CD8-positive, alpha-beta memory T cell (primary cell): ENCODE data around the gene CHST15. TPM values are rescaled to one million over a fixed set of nuclear protein-coding genes. Genes with fewer than 3 reads are reported as not detected.
"Not testable (repeated sequence)": the region's sequence is repeated elsewhere in the genome, so short reads cannot be mapped to it uniquely, and the experiment has no call there.

Source experiments
- CTCF ChIA-PET: fragments of 350-600 bp; sonication (Branson Sonifier 250); formaldehyde crosslinking; loops from one replicate; lab custom pipeline; 2021; ENCODE audit warnings: antibody characterized with exemption; lab: Charles Lee
- POLR2A ChIA-PET: fragments of 350-600 bp; sonication (Branson Sonifier 250); formaldehyde crosslinking; loops from one replicate; lab custom pipeline; 2021; ENCODE audit warnings: antibody characterized with exemption; lab: Charles Lee
- DNase-seq, 5 donors: peaks; one replicate each; pipeline versions ENCODE4 v3.0.0 to v3.0.0-alpha.2; 2020 to 2022; ENCODE audit warnings: mixed read lengths in 1 of 5
- H3K27ac ChIP-seq: one replicate; pipeline ENCODE4 v1.7.0; 2013; ENCODE audit warnings: low read depth, mild to moderate bottlenecking, low read length, moderate library complexity
- H3K27me3 ChIP-seq: 2 replicates; pipeline ENCODE4 v1.7.0; 2013; ENCODE audit warnings: low read length, mild to moderate bottlenecking; ENCODE audit not compliant: insufficient read depth, poor library complexity, severe bottlenecking
- H3K36me3 ChIP-seq: 2 replicates; pipeline ENCODE4 v1.7.0; 2013; ENCODE audit warnings: mild to moderate bottlenecking, low read length, moderate library complexity; ENCODE audit not compliant: insufficient read depth
- H3K4me1 ChIP-seq: 2 replicates; pipeline ENCODE4 v1.7.0; 2013; ENCODE audit warnings: mild to moderate bottlenecking, low read length, moderate library complexity; ENCODE audit not compliant: insufficient read depth
- H3K4me3 ChIP-seq: 2 replicates; pipeline ENCODE4 v1.7.0; 2013; ENCODE audit warnings: mild to moderate bottlenecking, low read length
- H3K9me3 ChIP-seq: 2 replicates; pipeline ENCODE4 v1.7.0; 2013; ENCODE audit warnings: mild to moderate bottlenecking, low read length
- H3K27ac Mint-ChIP-seq, 8 donors: one replicate each; pipeline ENCODE4 v1.8.0; 2020 to 2021; ENCODE audit warnings: mixed read lengths in 8 of 8, mild to moderate bottlenecking in 6 of 8, inconsistent platforms in 3 of 8, moderate library complexity in 3 of 8
- H3K27me3 Mint-ChIP-seq, 2 donors: one replicate each; pipeline ENCODE4 v1.8.0; 2020 to 2021; ENCODE audit warnings: mixed read lengths in 2 of 2, mild to moderate bottlenecking in 1 of 2, moderate library complexity in 1 of 2
- H3K36me3 Mint-ChIP-seq, 3 donors: one replicate each; pipeline ENCODE4 v1.8.0; 2020 to 2021; ENCODE audit warnings: mixed read lengths in 3 of 3, inconsistent platforms in 1 of 3, mild to moderate bottlenecking in 1 of 3
- H3K4me1 Mint-ChIP-seq, 3 donors: one replicate each; pipeline ENCODE4 v1.8.0; 2020 to 2021; ENCODE audit warnings: mixed read lengths in 3 of 3, inconsistent platforms in 1 of 3, mild to moderate bottlenecking in 1 of 3
- H3K4me3 Mint-ChIP-seq, 7 donors: one replicate each; pipeline ENCODE4 v1.8.0; 2020 to 2021; ENCODE audit warnings: mixed read lengths in 7 of 7, mild to moderate bottlenecking in 6 of 7, moderate library complexity in 4 of 7, inconsistent platforms in 2 of 7
- H3K9me3 Mint-ChIP-seq, 5 donors: one replicate each; pipeline ENCODE4 v1.8.0; 2020 to 2022; ENCODE audit warnings: mixed read lengths in 5 of 5, mild to moderate bottlenecking in 3 of 5, moderate library complexity in 2 of 5, inconsistent platforms in 1 of 5
- polyA plus RNA-seq: library from polyadenylated mRNA; unstranded; fragments of 300-500 nt; fragmentation: Illumina TruSeq; gene quantifications from one replicate; pipeline ENCODE4 v1.2.3, GENCODE V29; 2021
- total RNA-seq, 2 experiments: library from RNA; stranded (reverse); gene quantifications; one replicate each; pipeline ENCODE4 v1.2.3, GENCODE V29; 2021

Gene CHST15
- total and polyA plus RNA-seq, 3 experiments from 2014 or later = 0.18 to 0.24 TPM; not detected in 1

- Histone ChIP-seq H3K4me3 (no peak overlapping the region), H3K9me3 (no peaks in the 10 kb centered on the region), H3K4me1 (no peaks in the 10 kb centered on the region), H3K27me3 (no peaks in the 10 kb centered on the region), H3K27ac (no peak overlapping the region), H3K36me3 (no peaks in the 10 kb centered on the region)
- DNase-seq = no peak
- Mint-ChIP-seq H3K27ac (no peak overlapping the region), H3K27me3 (peaks cover 22 to 25% of the 10 kb centered on the region in 2 donors), H3K9me3 (peaks cover 0 to 7% (median 0%) of the 10 kb centered on the region in 5 donors), H3K36me3 (no peaks in the 10 kb centered on the region), H3K4me1 (no peaks in the 10 kb centered on the region), H3K4me3 (no peak overlapping the region)
- CTCF ChIA-PET = no interaction called here
- POLR2A ChIA-PET = no interaction called here
Measured at GRCh38 chr10:124109261-124109660, 15.9 kb upstream of the CHST15 start.

GRCh38 chr10:124107072-124107471 is 13.7 kb upstream of the CHST15 start:
- no peaks in the 10 kb centered on the region for H3K4me1 Mint-ChIP-seq
- Histone ChIP-seq H3K4me1 (no peaks in the 10 kb centered on the region), H3K9me3 (no peaks in the 10 kb centered on the region), H3K36me3 (no peaks in the 10 kb centered on the region), H3K27me3 (no peaks in the 10 kb centered on the region), H3K4me3 (no peak overlapping the region), H3K27ac (no peak overlapping the region)
- peaks cover 0 to 3% (median 0%) of the 10 kb centered on the region in 5 donors for H3K9me3 Mint-ChIP-seq
- H3K36me3 Mint-ChIP-seq = no peaks in the 10 kb centered on the region
- no peak for DNase-seq
- no peak overlapping the region for H3K27ac Mint-ChIP-seq
- H3K4me3 Mint-ChIP-seq = no peak overlapping the region
- H3K27me3 Mint-ChIP-seq = peaks cover 21 to 25% of the 10 kb centered on the region in 2 donors
- ChIA-PET POLR2A (no interaction called here), CTCF (no interaction called here)

GRCh38 chr10:124106241-124106879 is 13.0 kb upstream of the CHST15 start:
- Histone ChIP-seq H3K27me3 (no peaks in the 10 kb centered on the region), H3K4me3 (no peak overlapping the region), H3K27ac (no peak overlapping the region), H3K36me3 (no peaks in the 10 kb centered on the region), H3K9me3 (no peaks in the 10 kb centered on the region), H3K4me1 (no peaks in the 10 kb centered on the region)
- DNase-seq = no peak
- H3K36me3 Mint-ChIP-seq = no peaks in the 10 kb centered on the region
- POLR2A ChIA-PET = no interaction called here
- CTCF ChIA-PET = no interaction called here
- H3K9me3 Mint-ChIP-seq = peaks cover 0 to 3% (median 0%) of the 10 kb centered on the region in 5 donors
- H3K27ac Mint-ChIP-seq = no peak overlapping the region
- H3K27me3 Mint-ChIP-seq = peaks cover 20 to 25% of the 10 kb centered on the region in 2 donors
- H3K4me3 Mint-ChIP-seq = no peak overlapping the region
- no peaks in the 10 kb centered on the region for H3K4me1 Mint-ChIP-seq

DNA sequence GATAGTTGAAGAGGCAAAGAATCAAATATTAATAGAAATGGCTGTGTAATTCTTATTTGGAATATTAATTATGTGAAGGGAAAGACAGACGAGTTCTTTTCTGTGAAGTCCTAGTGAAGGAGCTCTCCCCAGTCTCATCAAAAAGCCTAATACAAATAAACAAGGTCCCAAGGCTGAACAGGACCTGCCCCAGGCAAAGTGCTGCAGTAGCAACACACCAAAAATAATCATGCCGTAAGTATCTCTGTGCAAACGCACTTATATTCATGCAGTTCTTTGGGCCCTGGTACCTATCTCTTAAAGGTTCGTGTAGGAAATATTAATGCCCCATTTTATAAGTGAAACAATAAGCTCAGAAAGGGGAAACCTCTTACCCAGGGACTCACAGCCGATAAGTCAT is 12.2 kb upstream of the CHST15 start:
- CTCF ChIA-PET = no interaction called here
- POLR2A ChIA-PET = no interaction called here

DNA sequence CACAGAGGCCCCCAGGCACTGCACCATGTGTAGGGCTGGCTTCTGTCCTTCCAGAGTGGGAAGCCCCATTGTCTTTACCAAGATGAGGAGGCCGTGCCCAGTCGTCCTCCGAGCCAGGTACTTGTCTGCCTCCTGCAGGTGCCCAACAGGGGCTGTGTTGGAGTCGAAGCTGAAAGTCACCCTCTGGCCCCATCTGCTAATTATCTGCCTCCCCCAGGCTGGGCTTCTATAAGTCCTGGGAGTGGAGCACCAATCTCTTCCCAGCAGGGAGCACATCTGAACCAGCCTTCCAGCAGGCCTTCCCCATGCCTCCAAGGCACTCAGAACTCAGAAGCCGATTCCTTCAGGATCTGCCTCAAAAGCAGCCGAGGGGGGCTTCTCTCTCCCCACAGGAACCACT is 11.6 kb upstream of the CHST15 start:
- H3K27ac ChIP-seq = no peak overlapping the region
- peaks cover 10 to 18% of the 10 kb centered on the region in 2 donors for H3K27me3 Mint-ChIP-seq
- H3K9me3 Mint-ChIP-seq = peaks cover 0 to 3% (median 2%) of the 10 kb centered on the region in 5 donors
- no peak overlapping the region for H3K4me3 Mint-ChIP-seq
- no peaks in the 10 kb centered on the region for H3K36me3 ChIP-seq
- H3K36me3 Mint-ChIP-seq = no peaks in the 10 kb centered on the region
- ChIA-PET CTCF (no interaction called here), POLR2A (no interaction called here)
- no peaks in the 10 kb centered on the region for H3K9me3 ChIP-seq
- no peaks in the 10 kb centered on the region for H3K4me1 ChIP-seq
- DNase-seq = no peak
- no peaks in the 10 kb centered on the region for H3K4me1 Mint-ChIP-seq
- H3K27me3 ChIP-seq = no peaks in the 10 kb centered on the region
- no peak overlapping the region for H3K27ac Mint-ChIP-seq
- H3K4me3 ChIP-seq = no peak overlapping the region

More for the DNA sequence above, 12.2 kb upstream of the CHST15 start:
- H3K36me3 Mint-ChIP-seq = no peaks in the 10 kb centered on the region
- Histone ChIP-seq H3K36me3 (no peaks in the 10 kb centered on the region), H3K27ac (no peak overlapping the region), H3K9me3 (no peaks in the 10 kb centered on the region), H3K27me3 (no peaks in the 10 kb centered on the region), H3K4me3 (no peak overlapping the region), H3K4me1 (no peaks in the 10 kb centered on the region)
- no peak overlapping the region for H3K4me3 Mint-ChIP-seq
- H3K9me3 Mint-ChIP-seq = peaks cover 0 to 3% (median 0%) of the 10 kb centered on the region in 5 donors
- no peaks in the 10 kb centered on the region for H3K4me1 Mint-ChIP-seq
- no peak for DNase-seq
- H3K27me3 Mint-ChIP-seq = peaks cover 12 to 19% of the 10 kb centered on the region in 2 donors
- no peak overlapping the region for H3K27ac Mint-ChIP-seq

DNA sequence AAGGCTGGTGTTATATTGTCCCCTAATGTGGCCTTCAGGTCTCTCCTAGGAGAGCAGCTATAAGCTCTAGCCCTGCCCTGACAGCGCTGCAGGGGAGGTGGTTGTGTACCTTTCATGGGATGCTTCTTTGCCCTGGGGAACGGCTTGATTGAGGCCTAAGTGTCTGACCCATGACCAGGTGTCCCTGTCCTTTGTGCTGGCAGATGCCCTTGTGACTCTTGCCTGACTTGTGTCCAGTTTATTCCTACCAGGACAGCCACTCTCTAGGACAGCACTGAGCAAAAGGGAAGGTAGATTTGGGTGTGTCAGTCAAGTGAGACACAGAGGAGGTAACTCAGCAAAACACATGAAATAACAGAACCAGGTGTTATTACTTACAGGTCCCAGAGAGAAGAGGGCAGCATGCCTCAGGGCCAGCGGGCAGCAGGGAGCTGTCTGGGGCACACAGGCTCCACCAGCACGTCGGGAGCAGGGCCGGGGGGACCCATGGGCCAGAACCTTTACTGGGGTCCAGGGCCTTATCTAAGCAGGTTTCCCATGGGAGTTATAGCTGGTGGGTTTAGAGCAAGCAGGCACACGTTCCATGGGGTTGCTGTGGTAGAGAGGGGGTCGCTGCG is 10.7 kb upstream of the CHST15 start:
- H3K27ac Mint-ChIP-seq = no peak overlapping the region
- H3K9me3 Mint-ChIP-seq = peaks cover 0 to 6% (median 3%) of the 10 kb centered on the region in 5 donors
- no peaks in the 10 kb centered on the region for H3K4me1 Mint-ChIP-seq
- no peak overlapping the region for H3K27ac ChIP-seq
- H3K36me3 Mint-ChIP-seq = no peaks in the 10 kb centered on the region
- H3K4me3 ChIP-seq = no peak overlapping the region
- no peak for DNase-seq
- H3K27me3 ChIP-seq = no peaks in the 10 kb centered on the region
- H3K4me1 ChIP-seq = no peaks in the 10 kb centered on the region
- H3K4me3 Mint-ChIP-seq = no peak overlapping the region
- ChIA-PET CTCF (no interaction called here), POLR2A (no interaction called here)
- peaks cover 12 to 17% of the 10 kb centered on the region in 2 donors for H3K27me3 Mint-ChIP-seq
- no peaks in the 10 kb centered on the region for H3K36me3 ChIP-seq
- H3K9me3 ChIP-seq = no peaks in the 10 kb centered on the region

DNA sequence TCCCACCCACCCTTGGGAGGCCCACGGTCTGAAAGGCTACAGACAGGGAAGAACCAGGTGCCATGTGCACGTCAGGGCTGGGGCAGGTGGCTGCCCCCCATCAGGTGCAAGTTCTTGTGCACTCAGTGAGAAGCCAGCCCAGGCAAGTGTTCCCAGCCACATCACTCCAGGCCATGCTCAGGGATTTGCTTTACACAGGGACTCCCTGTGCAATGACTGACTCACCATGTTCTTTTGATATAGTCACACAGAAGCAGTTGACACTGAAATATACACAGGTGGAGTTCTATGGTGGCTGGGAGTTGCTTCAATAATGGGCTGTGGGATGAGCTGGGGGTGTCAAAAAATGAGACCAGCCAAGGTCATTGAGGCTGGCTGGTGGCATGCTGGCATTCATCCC is 8.0 kb upstream of the CHST15 start:
- CTCF ChIA-PET = interaction anchor here (0.6 kb wide), 1 partner anchor 62 kb away, joined by 3 read pairs; no protein-coding TSS in a partner anchor
- H3K4me3 Mint-ChIP-seq = no peak overlapping the region
- Histone ChIP-seq H3K4me1 (no peaks in the 10 kb centered on the region), H3K9me3 (no peaks in the 10 kb centered on the region), H3K27me3 (no peaks in the 10 kb centered on the region), H3K36me3 (no peaks in the 10 kb centered on the region), H3K4me3 (no peak overlapping the region), H3K27ac (no peak overlapping the region)
- H3K4me1 Mint-ChIP-seq = no peaks in the 10 kb centered on the region
- H3K36me3 Mint-ChIP-seq = no peaks in the 10 kb centered on the region
- POLR2A ChIA-PET = no interaction called here
- H3K27ac Mint-ChIP-seq = no peak overlapping the region
- peaks cover 14 to 16% of the 10 kb centered on the region in 2 donors for H3K27me3 Mint-ChIP-seq
- peaks cover 0 to 6% (median 3%) of the 10 kb centered on the region in 5 donors for H3K9me3 Mint-ChIP-seq
- DNase-seq = no peak

DNA sequence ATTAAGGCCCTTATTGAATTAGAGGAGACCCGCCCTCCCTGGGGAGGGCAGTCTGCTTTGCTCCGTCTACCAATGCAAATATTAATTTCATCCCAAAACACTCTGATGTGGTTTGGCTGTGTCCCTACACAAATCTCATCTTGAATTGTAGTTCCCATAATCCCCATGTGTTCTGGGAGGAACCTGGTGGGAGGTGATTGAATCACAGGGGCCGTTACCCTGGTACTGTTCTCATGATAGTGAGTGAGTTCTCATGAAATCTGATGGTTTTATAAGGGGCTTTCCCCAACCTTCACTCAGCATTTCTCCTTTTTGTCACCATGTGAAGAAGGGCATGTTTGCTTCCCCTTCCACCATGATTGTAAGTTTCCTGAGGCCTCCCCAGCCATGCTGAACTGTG is 7.3 kb upstream of the CHST15 start:
- H3K9me3 ChIP-seq, CTCF ChIA-PET, H3K27me3 ChIP-seq, POLR2A ChIA-PET, H3K4me3 Mint-ChIP-seq, H3K36me3 ChIP-seq, H3K4me1 Mint-ChIP-seq, H3K27ac ChIP-seq, H3K36me3 Mint-ChIP-seq, H3K9me3 Mint-ChIP-seq, H3K4me3 ChIP-seq, DNase-seq, H3K4me1 ChIP-seq, H3K27ac Mint-ChIP-seq: not testable (repeated sequence)
- peaks cover 14 to 22% of the 10 kb centered on the region in 2 donors for H3K27me3 Mint-ChIP-seq
